Fibroblast of pulmonary artery (primary cell): ENCODE results near the gene EIF2S2.

Source experiments
- DNase-seq: peaks from one replicate; pipeline ENCODE4 v3.0.0-alpha.2; 2010; ENCODE audit warnings: low read depth
- H3K4me3 ChIP-seq: replicated peaks from 2 replicates; pipeline ENCODE4 v1.5.1; 2011; ENCODE audit warnings: low read depth, mild to moderate bottlenecking, control low read depth, low read length, moderate library complexity
- CTCF ChIP-seq: IDR thresholded peaks from 2 replicates; pipeline ENCODE4 v1.5.1; 2011; ENCODE audit warnings: mild to moderate bottlenecking, control low read depth, low read length, inconsistent platforms; ENCODE audit errors: missing control alignments

The EIF2S2 gene

DNA sequence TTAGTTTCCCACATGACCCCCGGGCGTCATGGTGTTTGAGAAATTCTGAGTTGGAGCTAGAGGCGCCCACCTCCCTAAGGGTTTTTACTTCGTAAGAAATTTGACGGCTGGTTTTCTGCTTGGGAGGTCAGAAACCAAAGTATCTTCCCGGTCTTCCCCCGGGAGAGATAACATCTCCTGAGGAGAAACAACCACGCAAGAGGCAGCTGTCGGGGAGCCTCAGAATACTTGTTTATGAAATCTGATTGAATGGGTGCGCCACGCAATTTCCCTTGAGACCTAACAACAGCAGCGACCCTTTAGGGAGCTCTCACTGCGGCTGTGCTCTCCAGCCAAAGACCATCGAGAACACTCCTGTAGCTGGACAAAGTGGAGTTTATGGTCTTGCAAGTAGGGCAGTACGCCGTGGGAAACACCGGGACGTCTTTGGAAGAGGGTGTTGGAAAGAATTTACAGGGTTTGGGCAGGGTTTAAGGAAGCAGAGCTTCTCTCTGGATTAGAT is 608 bp upstream of the EIF2S2 start:
- DNase-seq, result peak; percentile 59
- H3K4me3 ChIP-seq, result peak overlapping the region; percentile 97
- TF ChIP-seq CTCF, result no peak

GRCh38 chr20:34110745-34111641 is 1.1 kb downstream of the EIF2S2 start:
- DNase-seq, result peak; percentile 88

GRCh38 chr20:34110025-34110744 is 1.9 kb downstream of the EIF2S2 start:
- peak overlapping the region; percentile 97 for H3K4me3 ChIP-seq
- no peak for DNase-seq
- TF ChIP-seq CTCF, result no peak

More at GRCh38 chr20:34110745-34111641, 1.1 kb downstream of the EIF2S2 start:
- H3K4me3 ChIP-seq, result peak overlapping the region; percentile 97
- TF ChIP-seq CTCF, result no peak

DNA sequence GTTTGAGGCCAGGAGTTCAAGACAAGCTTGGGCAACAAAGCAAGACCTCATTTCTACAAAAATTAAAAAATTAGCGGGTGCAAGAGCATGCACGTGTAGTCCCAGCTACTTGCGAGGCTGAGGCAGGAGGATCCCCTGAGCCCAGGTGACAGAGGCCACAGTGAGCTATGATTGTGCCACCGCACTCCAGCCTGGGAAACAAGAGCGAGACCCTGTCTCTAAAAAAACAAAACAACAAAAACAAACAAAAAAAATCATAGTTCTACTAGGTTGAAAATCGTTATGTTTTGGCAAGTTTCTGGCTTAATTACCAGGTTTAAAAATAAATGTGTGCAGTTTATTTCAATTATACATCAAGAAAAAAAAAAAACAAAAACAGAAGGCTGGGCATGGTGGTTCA is 2.6 kb downstream of the EIF2S2 start:
- DNase-seq, result no peak
- no peak for TF ChIP-seq CTCF
- H3K4me3 ChIP-seq, result no peak overlapping the region

DNA sequence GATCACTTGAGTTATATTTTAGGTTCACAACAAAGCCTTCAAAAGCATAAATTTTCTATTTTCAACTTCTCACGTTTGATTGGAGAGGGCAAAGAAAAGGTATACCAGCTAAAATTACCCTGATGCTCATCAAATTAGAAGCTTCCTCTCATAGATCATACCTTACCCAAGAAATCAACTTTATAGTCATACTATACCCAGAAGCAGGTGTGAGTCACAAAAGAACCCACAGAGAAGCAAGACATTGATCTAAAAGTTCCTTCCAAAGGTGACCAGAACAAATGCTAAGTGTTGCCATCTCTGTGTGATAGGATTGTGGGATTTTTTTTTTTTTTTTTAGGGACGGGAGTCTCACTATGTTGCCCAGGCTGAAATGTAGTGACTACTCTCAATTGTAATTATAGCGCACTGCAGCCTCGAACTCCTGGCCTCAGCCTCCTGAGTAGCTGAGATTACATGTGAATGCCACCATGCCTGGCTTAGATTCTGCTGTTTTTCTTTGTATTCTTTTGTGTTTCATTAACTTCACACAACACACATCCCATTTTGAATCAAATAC is 3.3 kb downstream of the EIF2S2 start:
- DNase-seq, result no peak
- no peak for TF ChIP-seq CTCF
- no peak overlapping the region for H3K4me3 ChIP-seq

GRCh38 chr20:34105978-34106675 is 5.9 kb downstream of the EIF2S2 start:
- TF ChIP-seq CTCF, result no peak
- no peak for DNase-seq
- H3K4me3 ChIP-seq, result no peak overlapping the region
